Measurements from ENCODE around the gene WDR70. TPM values are rescaled to one million over a fixed set of nuclear protein-coding genes. Genes with fewer than 3 reads are reported as not detected.

WDR70 gene
- total and polyA plus RNA-seq, 4 donors = 4.0 to 17.7 (median 14.5) TPM

- Histone ChIP-seq H3K9ac (ENCODE audit: low read depth in 1 of 2, low read length in 2 of 2) (no peak overlapping the region), H3K9me3 (ENCODE audit: control insufficient read depth in 4 of 4, low read length in 3 of 4) (no peaks in the 10 kb centered on the region), H3K4me3 (ENCODE audit: low read depth in 1 of 3, low read length in 3 of 3) (no peak overlapping the region), H3K4me1 (ENCODE audit: control insufficient read depth in 4 of 4, insufficient read depth in 4 of 4, low read length in 3 of 4) (peaks cover 0 to 6% (median 3%) of the 10 kb centered on the region in 4 donors), H3K27ac (ENCODE audit: low read depth in 1 of 2, low read length in 2 of 2) (no peak overlapping the region), H3K27me3 (ENCODE audit: control insufficient read depth in 4 of 4, insufficient read depth in 4 of 4, low read length in 3 of 4) (no peaks in the 10 kb centered on the region), H3K36me3 (ENCODE audit: control insufficient read depth in 4 of 4, insufficient read depth in 3 of 4, low read depth in 1 of 4, low read length in 3 of 4) (peaks cover 0 to 7% (median under 1%) of the 10 kb centered on the region in 4 donors)
- WGBS = 96% methylated on average over 43 of the region's 43 CpGs
- TF ChIP-seq HNF4A (conservative IDR thresholded peaks at IDR 0.05) (no peak), JUND (IDR thresholded peaks at IDR 0.05) (no peak), REST (IDR thresholded peaks at IDR 0.05) (no peak), NR2F2 (IDR thresholded peaks at IDR 0.05) (no peak), RXRA (IDR thresholded peaks at IDR 0.05) (no peak), FOXA2 (IDR thresholded peaks at IDR 0.05) (no peak)
- DNase-seq (ENCODE audit: low spot score) = no peak
Observed at GRCh38 chr5:37519304-37519703, 140.2 kb downstream of the WDR70 start.

DNA sequence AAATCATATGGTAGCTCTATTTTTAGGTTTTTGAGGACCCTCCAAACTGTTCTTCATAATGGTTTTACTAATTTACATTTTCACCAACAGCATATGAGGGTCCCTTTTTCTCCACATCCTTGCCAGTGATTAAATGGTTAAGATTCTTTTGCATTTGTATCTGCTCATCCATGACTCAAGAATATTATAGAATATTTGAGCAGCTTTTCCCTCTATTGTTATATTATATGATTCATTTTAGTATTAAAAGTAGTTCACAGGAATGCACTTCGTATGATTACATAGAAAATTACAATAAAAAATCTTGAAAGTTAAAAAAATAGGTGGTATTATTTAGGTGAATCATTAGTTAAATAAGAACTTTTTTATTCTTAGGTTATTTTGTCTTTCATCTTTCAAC is 140.7 kb downstream of the WDR70 start:
- Histone ChIP-seq H3K36me3 (ENCODE audit: control insufficient read depth in 4 of 4, insufficient read depth in 3 of 4, low read depth in 1 of 4, low read length in 3 of 4) (peaks cover 0 to 4% (median under 1%) of the 10 kb centered on the region in 4 donors), H3K27ac (ENCODE audit: low read depth in 1 of 2, low read length in 2 of 2) (no peak overlapping the region), H3K9ac (ENCODE audit: low read depth in 1 of 2, low read length in 2 of 2) (no peak overlapping the region), H3K9me3 (ENCODE audit: control insufficient read depth in 4 of 4, low read length in 3 of 4) (no peaks in the 10 kb centered on the region), H3K4me3 (ENCODE audit: low read depth in 1 of 3, low read length in 3 of 3) (no peak overlapping the region), H3K27me3 (ENCODE audit: control insufficient read depth in 4 of 4, insufficient read depth in 4 of 4, low read length in 3 of 4) (no peaks in the 10 kb centered on the region), H3K4me1 (ENCODE audit: control insufficient read depth in 4 of 4, insufficient read depth in 4 of 4, low read length in 3 of 4) (peaks cover 0 to 6% (median 3%) of the 10 kb centered on the region in 4 donors)
- TF ChIP-seq EGR1 (IDR thresholded peaks at IDR 0.05; ENCODE audit: low read depth in 2 of 2) = no peak
- no peak for TF ChIP-seq HNF4G (IDR thresholded peaks at IDR 0.05)
- no peak for TF ChIP-seq GABPA (IDR thresholded peaks at IDR 0.05 in 1 of 2, conservative IDR thresholded peaks at IDR 0.05 in 1 of 2)
- no peak for TF ChIP-seq SP1 (IDR thresholded peaks at IDR 0.05)
- TF ChIP-seq REST (IDR thresholded peaks at IDR 0.05) = no peak
- TF ChIP-seq FOXA1 (IDR thresholded peaks at IDR 0.05) = no peak
- no peak for TF ChIP-seq RXRA (IDR thresholded peaks at IDR 0.05)
- no peak for TF ChIP-seq YY1 (IDR thresholded peaks at IDR 0.05)
- no peak for TF ChIP-seq NR2F2 (IDR thresholded peaks at IDR 0.05)
- no peak for TF ChIP-seq JUND (IDR thresholded peaks at IDR 0.05)
- 97% methylated on average over 1 of the region's 1 CpG for WGBS
- DNase-seq (ENCODE audit: low spot score) = no peak

Data from liver (tissue), 9 donors.